AG09309 (cell line): ENCODE measurements around the gene UNC13A.

ENCODE experiments used
- DNase-seq: peaks from one replicate; pipeline ENCODE4 v3.0.0-alpha.2; 2010; ENCODE audit warnings: low read depth
- H3K4me3 ChIP-seq: 2 replicates; pipeline ENCODE4 v1.5.1; 2011; ENCODE audit warnings: mild to moderate bottlenecking, low read depth, low read length, moderate library complexity; ENCODE audit not compliant: control insufficient read depth
- TF ChIP-seq, protein P1 (sequence below): IDR thresholded peaks from 2 replicates; pipeline ENCODE4 v1.5.1; 2011; ENCODE audit warnings: mild to moderate bottlenecking, low read depth, low read length, inconsistent platforms; ENCODE audit not compliant: insufficient read depth, control insufficient read depth; ENCODE audit errors: missing control alignments

The UNC13A gene

DNA sequence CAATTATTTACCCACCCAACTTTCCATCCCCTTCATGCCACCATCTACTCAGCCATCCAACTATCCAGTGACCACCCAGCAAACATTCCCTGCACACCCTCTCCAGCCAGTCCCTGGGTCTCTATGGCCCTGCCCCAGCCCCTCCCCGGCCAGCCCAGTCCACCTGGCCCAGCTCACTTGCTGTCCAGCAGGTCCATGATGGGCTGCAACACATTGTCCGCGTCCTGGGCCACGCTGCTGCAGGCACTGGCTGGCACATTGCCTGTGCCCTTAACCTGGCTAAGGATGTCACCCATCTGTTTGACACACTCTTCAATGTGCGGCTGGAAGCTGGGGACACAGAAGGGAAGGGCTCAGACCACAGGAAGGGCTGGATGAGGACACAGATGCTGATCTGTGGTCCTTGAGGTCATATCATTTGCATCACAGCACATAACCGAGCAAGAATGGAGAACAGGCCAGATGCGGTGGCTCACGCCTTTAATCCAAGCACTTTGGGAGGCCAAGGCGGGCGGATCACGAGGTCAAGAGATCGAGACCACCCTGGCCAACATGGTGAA lies 61.6 kb downstream of the UNC13A start:
- DNase-seq, result no peak
- TF ChIP-seq, protein P1, sequence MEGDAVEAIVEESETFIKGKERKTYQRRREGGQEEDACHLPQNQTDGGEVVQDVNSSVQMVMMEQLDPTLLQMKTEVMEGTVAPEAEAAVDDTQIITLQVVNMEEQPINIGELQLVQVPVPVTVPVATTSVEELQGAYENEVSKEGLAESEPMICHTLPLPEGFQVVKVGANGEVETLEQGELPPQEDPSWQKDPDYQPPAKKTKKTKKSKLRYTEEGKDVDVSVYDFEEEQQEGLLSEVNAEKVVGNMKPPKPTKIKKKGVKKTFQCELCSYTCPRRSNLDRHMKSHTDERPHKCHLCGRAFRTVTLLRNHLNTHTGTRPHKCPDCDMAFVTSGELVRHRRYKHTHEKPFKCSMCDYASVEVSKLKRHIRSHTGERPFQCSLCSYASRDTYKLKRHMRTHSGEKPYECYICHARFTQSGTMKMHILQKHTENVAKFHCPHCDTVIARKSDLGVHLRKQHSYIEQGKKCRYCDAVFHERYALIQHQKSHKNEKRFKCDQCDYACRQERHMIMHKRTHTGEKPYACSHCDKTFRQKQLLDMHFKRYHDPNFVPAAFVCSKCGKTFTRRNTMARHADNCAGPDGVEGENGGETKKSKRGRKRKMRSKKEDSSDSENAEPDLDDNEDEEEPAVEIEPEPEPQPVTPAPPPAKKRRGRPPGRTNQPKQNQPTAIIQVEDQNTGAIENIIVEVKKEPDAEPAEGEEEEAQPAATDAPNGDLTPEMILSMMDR, result no peak
- no peak overlapping the region for H3K4me3 ChIP-seq

DNA sequence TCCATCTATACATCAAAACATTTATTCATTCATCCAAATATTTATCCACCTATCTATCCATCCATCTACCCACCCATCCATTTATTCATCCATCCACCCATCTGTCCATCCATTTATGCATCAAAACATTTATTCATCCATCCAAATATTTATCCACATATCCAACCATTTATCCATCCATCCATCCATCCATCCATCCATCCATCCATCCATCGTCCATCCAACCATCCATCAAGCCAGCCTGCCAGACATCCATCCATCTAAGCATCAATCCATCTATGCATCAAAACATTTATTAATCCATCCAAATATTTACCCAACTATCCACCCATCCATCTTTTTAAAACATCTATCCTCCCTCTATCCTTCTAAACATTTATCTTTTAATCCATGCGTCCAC lies 62.2 kb downstream of the UNC13A start:
- H3K4me3 ChIP-seq, result no peak overlapping the region
- TF ChIP-seq, protein P1, result no peak
- DNase-seq, result no peak

DNA sequence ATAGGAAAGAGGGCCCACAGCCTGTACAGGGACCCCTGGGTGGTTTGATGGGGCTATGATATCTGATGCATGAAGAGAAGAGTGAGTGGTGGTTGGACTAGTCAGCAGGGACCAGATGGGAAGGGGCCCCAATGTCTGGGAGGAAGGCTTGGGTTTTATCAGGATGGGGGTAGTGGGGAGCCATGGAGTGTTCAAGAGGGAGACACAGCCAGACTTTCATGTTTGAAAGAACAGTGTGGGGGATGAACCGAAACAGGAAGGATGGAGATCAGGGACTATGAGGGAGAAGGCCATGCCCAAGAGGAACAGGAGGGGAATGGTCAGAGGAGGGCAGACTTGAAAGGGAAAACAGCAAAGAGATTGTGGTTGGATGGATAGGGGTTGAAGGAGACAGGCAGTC lies 63.1 kb downstream of the UNC13A start:
- no peak for DNase-seq
- TF ChIP-seq, protein P1, result no peak
- no peak overlapping the region for H3K4me3 ChIP-seq

DNA sequence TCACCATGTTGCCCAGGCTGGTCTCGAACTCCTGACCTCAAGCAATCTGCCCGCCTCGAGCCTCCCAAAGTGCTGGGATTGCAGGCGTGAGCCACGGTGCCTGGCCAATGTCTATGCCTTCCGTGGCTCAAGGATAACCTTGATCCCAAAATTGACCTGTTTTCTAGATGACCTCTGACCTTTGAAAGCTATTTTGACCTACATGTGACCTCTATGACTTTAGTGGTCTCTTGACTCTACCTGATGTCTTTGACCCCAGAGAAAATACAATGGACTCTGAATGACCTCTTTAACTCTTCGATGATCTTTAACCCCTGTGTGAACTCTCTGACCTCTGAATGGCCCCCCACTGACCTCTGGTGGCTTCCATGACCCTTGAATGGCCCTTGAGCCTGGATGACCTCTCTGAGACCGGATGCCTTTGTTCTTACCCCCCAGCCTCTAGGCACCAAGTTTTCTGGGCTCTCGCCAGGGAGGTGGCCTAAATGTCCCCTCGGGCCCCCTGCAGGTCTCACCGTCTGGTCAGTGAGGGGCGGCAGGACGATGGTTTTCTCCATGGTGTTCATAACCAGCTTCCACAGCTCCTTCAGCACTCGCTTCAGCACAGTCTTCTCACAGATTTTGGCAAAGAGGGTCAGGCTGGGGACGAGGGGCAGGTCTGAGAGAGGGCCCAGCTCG lies 63.7 kb downstream of the UNC13A start:
- TF ChIP-seq, protein P1, result no peak

DNA sequence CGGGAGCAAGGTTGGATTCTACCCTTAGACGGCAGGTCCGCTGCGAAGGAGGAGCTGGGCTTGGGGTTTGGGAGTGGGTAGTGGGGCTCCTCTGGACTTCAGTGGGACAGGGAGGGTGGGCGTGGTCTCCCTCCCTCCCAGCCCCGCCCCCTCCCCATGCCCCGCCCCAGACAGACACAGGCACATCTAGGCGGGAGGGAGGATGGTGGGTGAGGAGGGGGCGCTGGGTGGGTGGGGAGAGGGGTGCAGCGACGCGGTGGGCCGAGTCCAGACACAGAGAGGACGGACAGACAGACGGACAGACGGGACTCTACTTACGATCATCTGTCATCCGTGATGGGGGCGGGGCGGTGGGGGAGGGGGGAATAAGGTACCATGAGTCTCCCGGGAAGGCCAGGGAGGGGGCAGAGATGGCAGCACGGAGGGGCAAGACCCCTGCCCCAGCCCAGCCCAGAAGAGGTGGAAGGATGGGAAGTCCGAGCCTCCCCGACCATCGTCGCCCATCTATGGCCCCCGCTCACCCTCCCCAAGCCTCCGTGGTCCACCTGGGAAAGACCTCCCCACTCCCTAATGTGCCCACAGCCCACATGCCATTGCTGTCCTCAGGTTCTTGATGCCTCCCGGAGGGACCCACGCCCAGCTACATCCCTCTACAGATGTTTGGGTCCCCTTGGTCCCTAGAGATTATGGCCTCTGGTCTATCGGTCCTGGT lies 64.8 kb downstream of the UNC13A start:
- DNase-seq, result no peak
- no peak overlapping the region for H3K4me3 ChIP-seq
- TF ChIP-seq, protein P1, result no peak

More for the DNA sequence above, 63.7 kb downstream of the UNC13A start:
- DNase-seq, result no peak
- no peak overlapping the region for H3K4me3 ChIP-seq

DNA sequence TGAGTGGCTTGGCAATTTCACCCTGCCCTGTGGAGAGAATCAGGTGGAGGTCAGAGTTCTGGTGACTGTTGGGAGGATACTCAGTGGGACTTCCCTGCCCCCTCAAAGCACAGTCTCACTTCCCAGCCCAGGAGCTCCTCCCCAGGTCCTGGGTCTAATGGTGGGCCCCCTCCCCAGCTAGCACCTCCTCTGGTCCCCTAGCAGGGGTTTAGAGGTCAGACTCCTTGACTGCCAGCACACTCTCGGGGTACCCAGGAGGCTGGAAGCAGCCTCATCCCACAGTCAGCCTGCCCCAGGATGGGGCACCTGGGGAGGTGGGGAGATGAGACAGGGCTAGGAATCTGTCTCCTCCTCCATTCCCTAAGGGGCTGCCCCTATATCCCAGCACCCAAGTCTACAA lies 67.5 kb downstream of the UNC13A start:
- TF ChIP-seq, protein P1, result no peak
- H3K4me3 ChIP-seq, result no peak overlapping the region
- DNase-seq, result no peak
